ENCODE data around the gene COPG1.

COPG1 gene

GRCh38 chr3:129254536-129255230 lies 5.3 kb downstream of the COPG1 start:
- no peak for DNase-seq (ENCODE audit: low read depth)
- H3K4me3 ChIP-seq (replicated peaks; ENCODE audit: low read depth, low read length) = no peak overlapping the region
- no peak for TF ChIP-seq CTCF (IDR thresholded peaks at IDR 0.05; ENCODE audit: low read length, missing control alignments)

GRCh38 chr3:129256270-129256669 lies 6.9 kb downstream of the COPG1 start:
- no peak for TF ChIP-seq CTCF (IDR thresholded peaks at IDR 0.05; ENCODE audit: low read length, missing control alignments)
- no peak overlapping the region for H3K4me3 ChIP-seq (replicated peaks; ENCODE audit: low read depth, low read length)
- no peak for DNase-seq (ENCODE audit: low read depth)

GRCh38 chr3:129257609-129258008 lies 8.2 kb downstream of the COPG1 start:
- TF ChIP-seq CTCF (IDR thresholded peaks at IDR 0.05; ENCODE audit: low read length, missing control alignments) = no peak
- DNase-seq (ENCODE audit: low read depth) = no peak
- no peak overlapping the region for H3K4me3 ChIP-seq (replicated peaks; ENCODE audit: low read depth, low read length)

GRCh38 chr3:129259612-129260477 lies 10.4 kb downstream of the COPG1 start:
- TF ChIP-seq CTCF (IDR thresholded peaks at IDR 0.05; ENCODE audit: low read length, missing control alignments) = no peak
- no peak for DNase-seq (ENCODE audit: low read depth)
- no peak overlapping the region for H3K4me3 ChIP-seq (replicated peaks; ENCODE audit: low read depth, low read length)

GRCh38 chr3:129260606-129261005 lies 11.2 kb downstream of the COPG1 start:
- no peak overlapping the region for H3K4me3 ChIP-seq (replicated peaks; ENCODE audit: low read depth, low read length)
- no peak for TF ChIP-seq CTCF (IDR thresholded peaks at IDR 0.05; ENCODE audit: low read length, missing control alignments)
- no peak for DNase-seq (ENCODE audit: low read depth)

GRCh38 chr3:129261894-129262293 lies 12.5 kb downstream of the COPG1 start:
- no peak for TF ChIP-seq CTCF (IDR thresholded peaks at IDR 0.05; ENCODE audit: low read length, missing control alignments)
- H3K4me3 ChIP-seq (replicated peaks; ENCODE audit: low read depth, low read length) = no peak overlapping the region
- DNase-seq (ENCODE audit: low read depth) = no peak

All from fibroblast of pulmonary artery (primary cell).